HG03159 (cell line): Measurements from ENCODE around the gene NXN.
"Not testable (repeated sequence)": the region's sequence is repeated elsewhere in the genome, so short reads cannot be mapped to it uniquely, and the experiment has no call there.

Source experiments
- ATAC-seq: cut with Tn5 transposase; IDR thresholded peaks from one replicate; pipeline ENCODE4 v1.9.1; 2021; ENCODE audit warnings: mild to moderate bottlenecking, moderate library complexity; ENCODE audit not compliant: unreplicated experiment

NXN gene

GRCh38 chr17:804541-805435, 174.8 kb downstream of the NXN start:
- ATAC-seq: no peak

GRCh38 chr17:802901-803881, 176.4 kb downstream of the NXN start:
- ATAC-seq: no peak

- no peak for ATAC-seq
Observed at GRCh38 chr17:802481-802880, 177.1 kb downstream of the NXN start.

- ATAC-seq: no peak
Observed at GRCh38 chr17:801660-802059, 177.9 kb downstream of the NXN start.

GRCh38 chr17:800446-801242, 178.9 kb downstream of the NXN start:
- ATAC-seq: no peak

GRCh38 chr17:799261-799660, 180.3 kb downstream of the NXN start:
- no peak for ATAC-seq

GRCh38 chr17:798246-798645, 181.3 kb downstream of the NXN start:
- no peak for ATAC-seq

- ATAC-seq: no peak
Observed at GRCh38 chr17:797236-797840, 182.2 kb downstream of the NXN start.

GRCh38 chr17:796609-797008, 183.0 kb downstream of the NXN start:
- no peak for ATAC-seq

- no peak for ATAC-seq
Observed at GRCh38 chr17:795721-796120, 183.9 kb downstream of the NXN start.

GRCh38 chr17:795276-795675, 184.3 kb downstream of the NXN start:
- ATAC-seq: no peak

- no peak for ATAC-seq
Observed at GRCh38 chr17:794876-795275, 184.7 kb downstream of the NXN start.

GRCh38 chr17:792277-792676, 187.3 kb downstream of the NXN start:
- no peak for ATAC-seq

- no peak for ATAC-seq
Observed at GRCh38 chr17:791829-792228, 187.7 kb downstream of the NXN start.

- not testable (repeated sequence) for ATAC-seq
Observed at GRCh38 chr17:790874-791247, 188.7 kb downstream of the NXN start.

- not testable (repeated sequence) for ATAC-seq
Observed at GRCh38 chr17:789931-790873, 189.4 kb downstream of the NXN start.

GRCh38 chr17:789160-789840, 190.3 kb downstream of the NXN start:
- no peak for ATAC-seq

GRCh38 chr17:788551-788950, 191.0 kb downstream of the NXN start:
- ATAC-seq: no peak
